GM23338 (cell line): Measurements from ENCODE around the gene BIRC6. TPM values are rescaled to one million over a fixed set of nuclear protein-coding genes. Genes with fewer than 3 reads are reported as not detected.

Experiments used
- ATAC-seq: fragments of 200-7000 bp; cut with Tn5 transposase; 3 replicates; pipeline ENCODE4 v1.9.1; 2020
- DNase-seq: peaks from one replicate; pipeline ENCODE4 v3.0.0-alpha.2; 2015; ENCODE audit warnings: low spot score
- H2AFZ ChIP-seq: fragments of 200-600 bp; sonication (generic); 2 replicates; pipeline ENCODE4 v1.8.0; 2016; ENCODE audit warnings: antibody characterized with exemption, mild to moderate bottlenecking, moderate library complexity
- H3F3A ChIP-seq: fragments of 200-600 bp; sonication (generic); replicated peaks from 2 replicates; pipeline ENCODE4 v1.8.0; 2017; ENCODE audit warnings: antibody characterized with exemption, mixed run types, low read depth
- H3K27ac ChIP-seq: fragments of 200-600 bp; sonication (generic); 2 replicates; pipeline ENCODE4 v1.6.1; 2016; ENCODE audit warnings: low read depth
- H3K27me3 ChIP-seq: fragments of 200-600 bp; sonication (generic); 2 replicates; pipeline ENCODE4 v1.8.0; 2016; ENCODE audit warnings: mild to moderate bottlenecking, mixed run types, moderate library complexity; ENCODE audit not compliant: insufficient read depth
- H3K36me3 ChIP-seq: fragments of 200-600 bp; sonication (generic); 2 replicates; pipeline ENCODE4 v1.8.0; 2016; ENCODE audit warnings: mild to moderate bottlenecking; ENCODE audit not compliant: insufficient read depth
- H3K4me1 ChIP-seq: fragments of 200-600 bp; sonication (generic); 2 replicates; pipeline ENCODE4 v1.8.0; 2016; ENCODE audit warnings: mild to moderate bottlenecking, moderate library complexity; ENCODE audit not compliant: insufficient read depth
- H3K4me2 ChIP-seq: fragments of 200-600 bp; sonication (generic); 2 replicates; pipeline ENCODE4 v1.7.1; 2017; ENCODE audit warnings: mixed run types
- H3K4me3 ChIP-seq: fragments of 200-600 bp; sonication (generic); 2 replicates; pipeline ENCODE4 v1.6.1; 2016; ENCODE audit warnings: mixed run types
- H3K79me2 ChIP-seq: fragments of 200-600 bp; sonication (generic); replicated peaks from 2 replicates; pipeline ENCODE4 v1.8.0; 2017; ENCODE audit warnings: mild to moderate bottlenecking; ENCODE audit not compliant: insufficient read depth
- H3K9me2 ChIP-seq: fragments of 200-600 bp; sonication (generic); 2 replicates; pipeline ENCODE4 v1.8.0; 2017; ENCODE audit not compliant: insufficient read depth
- H4K20me1 ChIP-seq: fragments of 200-600 bp; sonication (generic); replicated peaks from 2 replicates; pipeline ENCODE4 v1.8.0; 2017; ENCODE audit warnings: mild to moderate bottlenecking; ENCODE audit not compliant: insufficient read depth
- H3K27ac Mint-ChIP-seq: 2 replicates; pipeline ENCODE4 v1.8.0; 2020; ENCODE audit warnings: inconsistent platforms, mild to moderate bottlenecking, moderate library complexity, mixed read lengths
- H3K27me3 Mint-ChIP-seq: 3 replicates; pipeline ENCODE4 v1.8.0; 2022; ENCODE audit warnings: low read depth, mild to moderate bottlenecking, moderate library complexity, mixed read lengths, inconsistent platforms; ENCODE audit not compliant: insufficient read depth, poor library complexity
- H3K36me3 Mint-ChIP-seq: 3 replicates; pipeline ENCODE4 v1.8.0; 2021; ENCODE audit warnings: low read depth, mild to moderate bottlenecking, inconsistent platforms, moderate library complexity, mixed read lengths
- H3K4me1 Mint-ChIP-seq: 3 replicates; pipeline ENCODE4 v1.8.0; 2020; ENCODE audit warnings: mild to moderate bottlenecking, inconsistent platforms, mixed read lengths
- H3K4me3 Mint-ChIP-seq: 3 replicates; pipeline ENCODE4 v1.8.0; 2021; ENCODE audit warnings: moderate library complexity, mild to moderate bottlenecking, inconsistent platforms, mixed read lengths
- H3K9me3 Mint-ChIP-seq: 3 replicates; pipeline ENCODE4 v1.8.0; 2020; ENCODE audit warnings: moderate library complexity, mild to moderate bottlenecking, inconsistent platforms, mixed read lengths
- CREB1 ChIP-seq: fragments of 250-450 bp; sonication (Bioruptor Pico); IDR thresholded peaks from 2 replicates; pipeline ENCODE4 v1.5.0; 2020; ENCODE audit warnings: low read depth, mild to moderate bottlenecking, moderate library complexity
- CTCF ChIP-seq, 2 experiments: fragments of 200-600 bp in 1 of 2; sonication (generic) in 1 of 2; conservative IDR thresholded peaks; 2 replicates each; pipeline versions ENCODE4 v1.5.1 to v1.6.1; 2016 to 2017; ENCODE audit warnings: antibody characterized with exemption in 2 of 2, low read depth in 2 of 2, mild to moderate bottlenecking in 2 of 2, moderate library complexity in 1 of 2
- ETS1 ChIP-seq: IDR thresholded peaks from 2 replicates; pipeline ENCODE4 v1.6.1; 2016; ENCODE audit warnings: antibody characterized with exemption
- EZH2 ChIP-seq: fragments of 200-600 bp; sonication (generic); IDR thresholded peaks from one replicate; pipeline ENCODE4 v1.8.0; 2017; ENCODE audit warnings: antibody characterized with exemption, mild to moderate bottlenecking, low read depth; ENCODE audit not compliant: unreplicated experiment
- EZH2phosphoT487 ChIP-seq: fragments of 200-600 bp; sonication (generic); IDR thresholded peaks from one replicate; pipeline ENCODE4 v1.8.1; 2018; ENCODE audit warnings: antibody characterized with exemption; ENCODE audit not compliant: unreplicated experiment
- POLR2AphosphoS5 ChIP-seq: IDR thresholded peaks from 2 replicates; pipeline ENCODE4 v1.6.1; 2016; ENCODE audit warnings: antibody characterized with exemption, low read depth
- REST ChIP-seq: IDR thresholded peaks from one replicate; pipeline ENCODE4 v1.6.1; 2018; ENCODE audit warnings: antibody characterized with exemption; ENCODE audit not compliant: unreplicated experiment
- ZNF114 ChIP-seq: fragments of 250-450 bp; sonication (Bioruptor Pico); IDR thresholded peaks from 2 replicates; pipeline ENCODE4 v1.5.0; 2020; ENCODE audit warnings: mild to moderate bottlenecking, moderate library complexity
- ZNF331 ChIP-seq: fragments of 250-450 bp; sonication (Bioruptor Pico); IDR thresholded peaks from 2 replicates; pipeline ENCODE4 v1.5.0; 2020; ENCODE audit warnings: low read depth, mild to moderate bottlenecking, moderate library complexity
- ZNF462 ChIP-seq: fragments of 250-450 bp; sonication (Bioruptor Pico); IDR thresholded peaks from 2 replicates; pipeline ENCODE4 v1.5.0; 2020; ENCODE audit warnings: mild to moderate bottlenecking, moderate library complexity
- polyA plus RNA-seq: library from polyadenylated mRNA; unstranded; fragments of >200 nt; fragmentation: Nextera tagmentation; extraction: Ambion mirVana; gene quantifications from 2 replicates; pipeline ENCODE4 v1.2.1, GENCODE V29; 2016
- total RNA-seq: library from RNA; depleted of rRNA; stranded (reverse); fragments of >200 nt; shearing (Covaris generic); gene quantifications from 2 replicates; pipeline ENCODE4 v1.2.3, GENCODE V29; 2014

Gene BIRC6
- total and polyA plus RNA-seq, 2 experiments from 2014 or later: 85.8 to 131 TPM

GRCh38 chr2:32436150-32436549 lies 79.3 kb downstream of the BIRC6 start (continued):
- TF ChIP-seq REST (no peak), ZNF331 (CRISPR knock-in tag) (no peak), POLR2AphosphoS5 (no peak), ZNF114 (CRISPR knock-in tag) (no peak), EZH2 (no peak), EZH2phosphoT487 (no peak)

GRCh38 chr2:32442020-32442467 lies 85.2 kb downstream of the BIRC6 start:
- H3K9me3 Mint-ChIP-seq: peaks cover 2% of the 10 kb centered on the region; the same call in 2 of the 3 replicates
- no peak overlapping the region for H3K27ac Mint-ChIP-seq
- H3K4me3 Mint-ChIP-seq: no peak overlapping the region
- H3K4me1 ChIP-seq: no peaks in the 10 kb centered on the region
- ATAC-seq: no peak
- H3F3A ChIP-seq: no peaks in the 10 kb centered on the region
- no peak for DNase-seq
- no peak overlapping the region for H3K27ac ChIP-seq
- H2AFZ ChIP-seq: no peak overlapping the region
- H3K27me3 ChIP-seq: no peaks in the 10 kb centered on the region
- H3K4me2 ChIP-seq: no peak overlapping the region
- no peaks in the 10 kb centered on the region for H3K9me2 ChIP-seq
- H3K36me3 ChIP-seq: peaks cover 26% of the 10 kb centered on the region
- no peaks in the 10 kb centered on the region for H3K27me3 Mint-ChIP-seq
- peaks cover 63% of the 10 kb centered on the region for H3K36me3 Mint-ChIP-seq
- no peak overlapping the region for H3K4me3 ChIP-seq
- H4K20me1 ChIP-seq: no peaks in the 10 kb centered on the region
- no peaks in the 10 kb centered on the region for H3K4me1 Mint-ChIP-seq
- H3K79me2 ChIP-seq: no peaks in the 10 kb centered on the region
- TF ChIP-seq CTCF (conservative IDR thresholded peaks at IDR 0.05; ENCODE audit: low read depth in 2 of 2) (no peak), ZNF331 (CRISPR knock-in tag) (no peak), ZNF462 (CRISPR knock-in tag) (no peak), POLR2AphosphoS5 (no peak), CREB1 (CRISPR knock-in tag) (no peak), EZH2 (no peak), EZH2phosphoT487 (no peak), ETS1 (no peak)
